ENCODE measurements around the gene PTPRM.
"Not testable (repeated sequence)": the region's sequence is repeated elsewhere in the genome, so short reads cannot be mapped to it uniquely, and the experiment has no call there.

The PTPRM gene

DNA sequence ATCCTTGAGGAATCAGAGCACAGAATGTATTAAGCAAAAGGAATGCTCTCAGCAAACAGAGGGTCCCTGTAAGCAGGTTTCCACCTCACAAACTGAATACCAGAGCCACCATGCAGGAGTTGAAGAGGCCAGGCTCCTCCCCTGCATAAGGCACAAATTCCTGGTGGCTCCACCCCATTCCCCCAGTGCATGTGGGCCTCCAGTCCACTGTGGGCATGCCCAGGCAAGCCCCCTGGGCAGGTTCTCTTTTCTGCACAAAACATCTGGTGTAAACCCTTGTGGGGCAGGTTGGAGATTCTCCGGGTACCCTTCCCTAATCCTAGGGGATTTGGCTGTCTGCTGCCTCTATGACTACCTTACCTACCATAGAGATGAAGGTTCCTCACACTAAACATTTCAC lies 166.5 kb downstream of the PTPRM start:
- no peak for DNase-seq

DNA sequence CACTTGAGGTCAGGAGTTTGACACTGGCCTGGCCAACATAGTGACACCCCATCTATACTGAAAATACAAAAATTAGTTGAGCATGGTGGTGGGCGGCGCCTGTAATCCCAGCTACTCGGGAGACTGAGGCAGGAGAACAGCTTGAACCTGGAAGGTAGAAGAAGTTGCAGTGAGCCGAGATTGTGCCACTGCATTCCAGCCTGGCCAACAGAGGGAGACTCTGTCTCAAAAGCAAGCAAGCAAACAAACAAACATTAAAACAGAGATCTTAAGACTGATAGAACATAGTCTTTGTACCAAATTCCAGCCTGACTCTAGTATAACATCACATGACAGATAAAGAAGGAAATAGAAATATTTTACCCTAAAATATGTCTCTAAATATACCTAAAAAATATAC lies 168.1 kb downstream of the PTPRM start:
- no peak for DNase-seq

- no peak for DNase-seq
These were observed 168.6 kb downstream of the PTPRM start for GRCh38 chr18:7735626-7736175.

DNA sequence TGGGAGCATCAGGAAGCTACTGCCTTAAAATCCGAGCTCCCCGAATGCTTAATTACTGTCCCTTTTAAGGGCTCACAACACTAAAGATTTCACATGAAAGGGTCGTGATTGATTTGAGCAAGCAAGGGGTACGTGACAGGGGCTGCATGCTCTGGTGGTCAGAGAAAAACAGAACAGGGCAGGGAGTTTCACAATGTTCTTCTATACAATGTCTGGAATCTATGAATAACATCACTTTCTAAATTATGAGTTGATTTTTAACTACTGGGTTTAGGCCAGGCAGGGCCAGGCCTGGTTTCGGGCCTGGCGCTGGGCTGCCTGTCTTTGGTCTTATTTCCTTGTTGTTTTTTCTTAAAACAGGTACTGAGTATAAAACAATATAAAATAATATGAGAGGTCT lies 169.4 kb downstream of the PTPRM start:
- not testable (repeated sequence) for DNase-seq

- no peak for DNase-seq
These were observed 170.4 kb downstream of the PTPRM start for GRCh38 chr18:7737550-7737949.

GRCh38 chr18:7740821-7741220 lies 173.7 kb downstream of the PTPRM start:
- DNase-seq: no peak

GRCh38 chr18:7741640-7742039 lies 174.5 kb downstream of the PTPRM start:
- no peak for DNase-seq

GRCh38 chr18:7742224-7742623 lies 175.1 kb downstream of the PTPRM start:
- no peak for DNase-seq

DNA sequence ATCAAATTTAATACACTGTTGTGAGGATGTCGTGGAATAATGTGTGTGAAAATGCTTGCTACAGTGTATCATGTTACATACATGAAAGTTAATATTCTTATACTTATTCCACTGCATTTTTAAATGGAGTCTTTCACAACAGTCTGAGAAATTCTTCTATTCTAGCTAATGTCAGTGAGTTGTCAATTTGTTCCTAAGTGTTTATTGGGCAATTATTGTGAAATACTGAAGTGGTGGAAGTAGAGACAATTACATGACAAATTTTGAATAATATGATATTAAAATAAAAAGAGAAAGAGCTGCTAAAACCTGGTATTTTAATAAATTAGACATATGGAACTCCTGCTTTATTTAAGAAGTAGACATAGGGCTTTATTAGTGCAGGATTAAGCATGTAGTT lies 176.1 kb downstream of the PTPRM start:
- DNase-seq: no peak

DNA sequence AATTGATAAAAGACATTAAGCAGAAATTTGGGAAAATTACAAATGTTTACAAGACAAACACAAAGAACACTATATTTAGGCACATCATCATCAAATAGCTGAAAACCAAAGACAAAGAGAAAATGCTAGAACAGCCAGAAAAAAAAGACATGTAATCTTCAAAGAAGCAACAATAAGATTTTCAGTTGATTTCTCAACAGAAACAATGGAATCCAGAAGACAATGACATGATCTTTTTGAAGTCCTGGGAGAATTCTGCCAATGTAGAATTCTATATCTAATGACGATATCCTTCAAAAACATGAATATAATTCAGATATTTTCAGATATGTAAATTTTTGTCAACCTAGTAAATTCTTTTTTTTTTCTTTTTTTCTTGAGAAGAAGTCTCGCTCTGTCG lies 179.0 kb downstream of the PTPRM start:
- no peak for DNase-seq

DNA sequence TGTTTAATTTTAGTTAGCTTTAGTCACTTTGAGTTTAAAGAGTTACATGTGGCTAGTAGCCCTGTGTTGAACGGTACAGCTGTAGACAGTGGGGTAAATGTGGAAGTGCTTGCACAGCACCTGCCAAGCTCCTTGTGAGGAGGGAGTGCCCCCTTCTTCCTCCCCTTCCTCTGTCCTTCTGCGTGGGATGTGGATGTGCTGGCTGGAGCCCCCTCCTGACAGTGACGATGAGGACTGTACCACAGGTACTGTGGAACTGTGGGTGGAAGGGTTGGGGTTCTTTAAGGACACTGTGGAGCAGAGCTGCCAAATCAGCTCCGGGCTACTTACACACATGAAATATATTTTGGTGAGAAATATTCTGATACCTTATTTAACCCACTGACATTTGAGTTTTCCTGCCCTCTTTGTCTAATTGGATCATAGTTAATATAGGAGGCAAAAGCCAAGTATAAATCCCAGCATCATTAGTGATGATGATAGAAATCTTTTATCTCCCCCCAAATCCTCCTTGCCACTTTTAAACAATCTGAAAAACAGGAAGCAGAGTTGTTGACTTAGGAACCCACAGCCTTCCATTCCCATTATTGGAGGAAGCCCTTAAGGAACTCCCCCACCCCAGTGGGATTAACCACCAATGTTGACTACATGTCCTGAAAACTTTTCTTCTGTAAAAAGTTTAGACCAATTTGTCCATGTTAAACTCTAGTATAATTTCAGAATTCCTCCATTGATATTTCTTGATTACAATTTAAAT lies 181.3 kb downstream of the PTPRM start:
- DNase-seq: no peak

- no peak for DNase-seq
These were observed 181.9 kb downstream of the PTPRM start for GRCh38 chr18:7749008-7749405.

DNA sequence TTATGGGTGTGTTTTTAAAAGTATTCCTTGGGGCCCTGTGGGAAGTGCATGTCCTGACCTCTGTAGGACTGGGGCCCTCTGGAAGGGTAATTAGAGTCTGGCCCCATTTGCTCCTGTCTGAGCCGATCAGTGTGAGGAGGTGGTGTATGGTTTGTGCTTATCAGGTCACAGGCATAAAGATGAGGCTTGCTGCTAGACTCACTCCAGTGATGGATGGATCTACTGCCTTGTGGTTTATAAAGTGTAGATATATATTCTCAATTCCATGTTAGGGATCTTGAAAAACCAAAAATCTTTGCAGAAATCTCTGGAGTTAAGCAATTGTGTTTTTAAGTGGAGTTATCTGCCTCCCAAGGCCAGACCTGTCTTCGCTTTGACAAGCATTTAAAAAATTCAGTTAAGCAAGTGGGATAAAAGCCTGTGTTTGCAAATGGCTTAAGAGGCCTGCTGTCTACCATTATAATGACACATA lies 182.4 kb downstream of the PTPRM start:
- DNase-seq: no peak

DNA sequence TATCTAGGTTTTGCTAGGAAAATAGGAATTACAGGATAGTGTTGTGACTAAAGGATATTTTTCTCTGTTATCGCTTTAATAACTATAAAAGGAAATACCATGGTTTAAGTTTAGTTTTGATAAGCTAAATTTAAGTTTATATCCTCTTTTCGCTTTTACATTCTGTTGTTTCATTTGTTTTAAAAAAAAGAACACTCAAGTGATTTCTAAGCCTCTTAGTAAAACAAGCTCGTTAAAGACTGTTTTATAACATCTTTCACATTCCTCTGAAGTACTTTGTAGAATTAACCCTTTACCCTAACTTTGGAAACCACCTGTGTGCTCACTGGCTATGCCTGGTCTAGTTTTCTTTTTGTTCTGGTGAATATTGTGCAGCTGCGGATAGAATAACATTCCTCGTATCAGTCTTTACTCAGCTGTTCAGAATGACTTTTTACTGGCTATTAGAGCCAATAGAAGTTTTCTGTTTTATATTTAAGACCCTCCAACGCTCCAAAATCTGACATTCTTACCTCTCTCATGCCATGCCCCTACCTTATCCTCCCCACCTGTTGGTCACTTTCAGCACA lies 183.1 kb downstream of the PTPRM start:
- no peak for DNase-seq

- no peak for DNase-seq
These were observed 183.8 kb downstream of the PTPRM start for GRCh38 chr18:7750966-7751365.

DNA sequence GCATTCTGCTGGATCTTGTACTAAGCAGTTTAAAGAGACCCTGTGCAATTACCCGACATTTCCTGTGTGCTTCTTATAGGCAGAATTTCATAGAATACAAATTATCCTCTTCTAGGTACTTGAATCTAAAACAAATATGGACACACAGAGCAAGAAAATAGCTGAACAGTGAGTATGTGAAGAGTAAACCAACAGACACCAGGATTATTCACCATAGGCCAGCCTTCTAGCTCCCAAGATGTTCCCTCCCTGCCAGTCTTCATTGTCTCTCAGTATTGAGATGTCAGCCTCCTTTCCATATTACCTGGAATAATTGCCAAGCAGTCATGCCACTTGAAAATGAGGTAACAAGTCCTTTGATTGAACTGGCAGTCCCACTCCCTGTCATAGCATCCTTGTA lies 187.1 kb downstream of the PTPRM start:
- no peak for DNase-seq

DNA sequence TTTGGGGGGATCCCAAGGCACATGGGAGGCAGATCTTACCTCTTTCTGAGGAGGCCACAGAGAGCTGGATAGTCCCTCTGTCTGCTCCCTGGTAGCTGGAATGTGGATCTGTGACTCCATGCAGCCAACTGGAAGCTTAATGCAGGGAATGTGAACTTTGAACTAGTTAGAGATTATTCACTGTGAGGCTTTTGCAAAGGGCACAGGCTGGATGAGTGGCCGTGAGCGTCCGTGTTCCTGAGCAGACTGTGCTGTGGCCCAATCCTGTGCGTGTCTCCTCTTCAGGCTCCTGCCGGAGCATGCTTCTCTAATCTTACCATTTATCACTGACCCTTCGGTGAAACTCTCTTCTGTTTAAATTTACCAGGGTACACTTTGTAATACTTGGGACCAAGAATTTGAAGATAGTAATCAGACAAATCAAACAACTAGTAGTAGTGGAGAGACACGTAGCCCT lies 187.6 kb downstream of the PTPRM start:
- DNase-seq: no peak

DNA sequence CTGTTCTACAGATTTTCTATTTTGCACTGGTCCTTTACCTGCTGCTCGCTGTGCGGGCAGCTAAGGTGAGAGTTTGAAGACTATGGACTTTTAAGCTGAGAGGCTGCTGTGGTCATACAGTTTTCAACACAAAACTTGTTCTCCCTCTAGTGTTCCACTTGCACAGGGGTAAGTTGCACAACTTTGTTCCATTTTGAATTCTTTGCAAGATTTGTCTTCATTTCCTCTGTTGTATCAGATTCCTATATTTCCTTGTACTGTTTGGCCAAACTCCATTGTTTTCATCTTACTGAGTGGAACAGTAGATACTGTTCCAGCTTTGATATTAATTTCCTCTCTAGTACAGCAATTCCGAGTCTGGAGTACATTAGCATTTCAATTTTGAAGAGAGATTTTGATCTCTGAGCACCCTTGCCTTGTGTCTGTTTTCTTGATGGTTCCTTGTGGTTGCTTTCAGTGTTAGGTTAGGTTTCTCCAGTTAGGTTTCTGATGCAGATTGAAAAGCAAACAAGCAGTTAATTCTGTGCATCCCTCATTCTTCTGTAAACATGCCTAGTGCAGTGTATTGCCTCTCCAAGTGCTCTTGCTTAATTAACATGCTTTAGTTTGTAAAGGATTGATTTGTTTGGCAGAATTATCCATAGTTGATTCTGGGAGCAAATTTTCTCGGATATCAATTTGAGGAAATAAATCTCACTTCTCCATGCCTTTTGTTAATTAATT lies 188.8 kb downstream of the PTPRM start:
- no peak for DNase-seq

GRCh38 chr18:7757175-7757574 lies 190.1 kb downstream of the PTPRM start:
- DNase-seq: no peak

DNA sequence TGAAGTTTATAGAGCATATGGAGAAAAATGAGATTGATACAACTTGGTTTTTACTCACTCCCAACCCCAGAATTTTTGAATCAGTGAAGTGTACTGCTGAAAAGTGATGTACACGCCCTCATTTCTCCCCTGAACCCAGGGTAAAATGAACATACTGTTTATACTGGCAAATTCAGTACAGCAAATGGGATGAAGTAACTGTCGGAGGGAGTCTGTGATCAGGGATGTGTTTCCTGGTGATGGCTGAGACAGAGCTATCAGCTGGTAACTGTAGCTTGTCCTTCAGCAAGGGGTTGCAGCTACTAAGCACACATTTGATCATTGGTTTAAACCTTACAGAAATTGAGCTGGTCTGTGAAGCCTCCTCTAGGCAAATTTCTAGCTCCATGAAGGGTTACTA lies 191.6 kb downstream of the PTPRM start:
- DNase-seq: no peak

- no peak for DNase-seq
These were observed 194.1 kb downstream of the PTPRM start for GRCh38 chr18:7760967-7761948.

DNA sequence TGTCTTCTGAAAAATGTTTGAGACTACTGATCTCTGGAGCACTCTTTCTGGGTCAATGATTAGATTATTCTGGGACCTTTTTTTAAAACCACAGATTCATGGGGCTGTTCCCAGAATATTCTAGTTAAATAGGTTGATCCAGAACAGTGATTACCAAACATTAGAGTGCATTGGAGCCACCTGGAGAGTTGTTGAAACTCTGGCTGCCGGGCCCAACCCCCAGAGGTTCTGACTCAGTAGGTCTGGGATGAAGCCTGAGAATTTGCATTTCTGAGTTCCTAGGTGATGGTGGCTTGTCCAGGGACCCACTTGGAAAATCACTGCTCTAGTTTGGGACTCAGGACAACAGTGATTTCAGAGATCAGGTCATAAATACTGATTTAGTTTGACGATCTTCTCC lies 197.3 kb downstream of the PTPRM start:
- no peak for DNase-seq

DNA sequence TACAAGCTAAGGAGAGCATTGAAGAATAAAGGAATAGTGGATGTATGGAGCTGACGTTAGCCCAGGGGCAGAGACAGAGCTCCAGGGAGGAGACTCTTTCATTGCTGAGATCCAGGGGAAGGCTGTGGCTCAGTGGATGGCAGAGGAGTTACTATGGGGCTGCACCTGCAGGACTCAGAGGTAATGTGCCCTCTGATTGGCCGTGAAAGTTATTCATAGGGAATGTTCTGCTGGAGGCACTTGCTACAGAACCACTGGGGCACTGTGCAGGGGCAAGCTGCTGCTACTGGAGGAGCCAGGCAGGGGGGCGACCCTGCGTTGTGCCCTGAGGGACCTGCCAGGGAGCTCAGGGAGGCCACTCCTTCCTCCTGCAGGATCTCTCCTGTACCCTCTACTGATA lies 199.2 kb downstream of the PTPRM start:
- no peak for DNase-seq
